CD8-positive, alpha-beta memory T cell (primary cell): Measurements from ENCODE around the gene GCK. TPM values are rescaled to one million over a fixed set of nuclear protein-coding genes. Genes with fewer than 3 reads are reported as not detected.

ENCODE experiments used
- CTCF ChIA-PET: fragments of 350-600 bp; sonication (Branson Sonifier 250); formaldehyde crosslinking; loops from one replicate; lab custom pipeline; 2021; ENCODE audit warnings: antibody characterized with exemption; lab: Charles Lee
- POLR2A ChIA-PET: fragments of 350-600 bp; sonication (Branson Sonifier 250); formaldehyde crosslinking; loops from one replicate; lab custom pipeline; 2021; ENCODE audit warnings: antibody characterized with exemption; lab: Charles Lee
- DNase-seq, 5 donors: peaks; one replicate each; pipeline versions ENCODE4 v3.0.0 to v3.0.0-alpha.2; 2020 to 2022; ENCODE audit warnings: mixed read lengths in 1 of 5
- H3K27ac ChIP-seq: one replicate; pipeline ENCODE4 v1.7.0; 2013; ENCODE audit warnings: low read depth, mild to moderate bottlenecking, low read length, moderate library complexity
- H3K27me3 ChIP-seq: 2 replicates; pipeline ENCODE4 v1.7.0; 2013; ENCODE audit warnings: low read length, mild to moderate bottlenecking; ENCODE audit not compliant: insufficient read depth, poor library complexity, severe bottlenecking
- H3K36me3 ChIP-seq: 2 replicates; pipeline ENCODE4 v1.7.0; 2013; ENCODE audit warnings: mild to moderate bottlenecking, low read length, moderate library complexity; ENCODE audit not compliant: insufficient read depth
- H3K4me1 ChIP-seq: 2 replicates; pipeline ENCODE4 v1.7.0; 2013; ENCODE audit warnings: mild to moderate bottlenecking, low read length, moderate library complexity; ENCODE audit not compliant: insufficient read depth
- H3K4me3 ChIP-seq: 2 replicates; pipeline ENCODE4 v1.7.0; 2013; ENCODE audit warnings: mild to moderate bottlenecking, low read length
- H3K9me3 ChIP-seq: 2 replicates; pipeline ENCODE4 v1.7.0; 2013; ENCODE audit warnings: mild to moderate bottlenecking, low read length
- H3K27ac Mint-ChIP-seq, 8 donors: one replicate each; pipeline ENCODE4 v1.8.0; 2020 to 2021; ENCODE audit warnings: mixed read lengths in 8 of 8, mild to moderate bottlenecking in 6 of 8, inconsistent platforms in 3 of 8, moderate library complexity in 3 of 8
- H3K27me3 Mint-ChIP-seq, 2 donors: one replicate each; pipeline ENCODE4 v1.8.0; 2020 to 2021; ENCODE audit warnings: mixed read lengths in 2 of 2, mild to moderate bottlenecking in 1 of 2, moderate library complexity in 1 of 2
- H3K36me3 Mint-ChIP-seq, 3 donors: one replicate each; pipeline ENCODE4 v1.8.0; 2020 to 2021; ENCODE audit warnings: mixed read lengths in 3 of 3, inconsistent platforms in 1 of 3, mild to moderate bottlenecking in 1 of 3
- H3K4me1 Mint-ChIP-seq, 3 donors: one replicate each; pipeline ENCODE4 v1.8.0; 2020 to 2021; ENCODE audit warnings: mixed read lengths in 3 of 3, inconsistent platforms in 1 of 3, mild to moderate bottlenecking in 1 of 3
- H3K4me3 Mint-ChIP-seq, 7 donors: one replicate each; pipeline ENCODE4 v1.8.0; 2020 to 2021; ENCODE audit warnings: mixed read lengths in 7 of 7, mild to moderate bottlenecking in 6 of 7, moderate library complexity in 4 of 7, inconsistent platforms in 2 of 7
- H3K9me3 Mint-ChIP-seq, 5 donors: one replicate each; pipeline ENCODE4 v1.8.0; 2020 to 2022; ENCODE audit warnings: mixed read lengths in 5 of 5, mild to moderate bottlenecking in 3 of 5, moderate library complexity in 2 of 5, inconsistent platforms in 1 of 5
- polyA plus RNA-seq: library from polyadenylated mRNA; unstranded; fragments of 300-500 nt; fragmentation: Illumina TruSeq; gene quantifications from one replicate; pipeline ENCODE4 v1.2.3, GENCODE V29; 2021
- total RNA-seq, 2 experiments: library from RNA; stranded (reverse); gene quantifications; one replicate each; pipeline ENCODE4 v1.2.3, GENCODE V29; 2021

The GCK gene
- total and polyA plus RNA-seq, 3 experiments from 2014 or later = 0.46 to 1.8 (median 1.0) TPM

DNA sequence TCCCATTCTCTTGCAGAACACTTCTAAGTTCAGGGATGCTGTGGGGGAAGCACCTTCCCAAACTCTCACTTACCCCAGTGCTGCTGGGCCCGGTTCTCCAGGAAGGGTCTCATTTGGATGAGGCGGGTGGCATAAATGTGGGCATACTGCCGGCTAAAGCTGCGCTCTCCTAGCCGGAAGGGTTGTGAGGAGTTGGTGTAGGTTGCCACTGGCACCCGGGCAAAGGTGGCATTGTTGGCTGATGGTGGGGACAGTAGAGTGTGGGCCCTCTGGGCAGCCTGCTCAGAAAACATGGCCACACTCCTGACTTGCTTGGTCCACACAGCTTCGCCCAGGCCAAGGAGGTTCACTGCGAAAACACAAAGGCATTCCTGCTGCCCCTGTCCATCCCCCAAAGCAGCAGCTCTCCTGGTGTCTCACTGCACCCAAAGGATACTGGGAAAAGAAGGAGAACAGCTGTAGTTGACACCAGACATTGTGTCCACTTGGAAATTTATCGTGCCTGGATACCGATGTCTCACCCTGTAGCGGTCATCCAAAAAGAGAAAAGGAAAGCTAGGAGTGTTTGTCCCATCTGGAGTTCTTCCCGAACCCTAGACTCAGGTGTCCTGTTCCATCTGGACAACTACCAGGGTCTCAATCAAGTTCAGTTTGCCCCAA lies 67.3 kb downstream of the GCK start:
- peak overlapping the region in 3 of 8 donors; percentile 7 to 88 (median 86) for H3K27ac Mint-ChIP-seq
- CTCF ChIA-PET = interaction anchor here (1.0 kb wide), 1 partner anchor 40 kb away, joined by 3 read pairs; no protein-coding TSS in a partner anchor
- POLR2A ChIA-PET = interaction anchor here (2.0 kb wide), 1 partner anchor 41 kb away, joined by 6 read pairs; no protein-coding TSS in a partner anchor

GRCh38 chr7:44120395-44120794 lies 68.8 kb downstream of the GCK start:
- ChIA-PET POLR2A (no interaction called here), CTCF (no interaction called here)
- Histone ChIP-seq H3K27me3 (no peaks in the 10 kb centered on the region), H3K4me3 (no peak overlapping the region), H3K36me3 (no peaks in the 10 kb centered on the region), H3K4me1 (peaks cover 15% of the 10 kb centered on the region), H3K27ac (no peak overlapping the region), H3K9me3 (no peaks in the 10 kb centered on the region)
- Mint-ChIP-seq H3K4me1 (peaks cover 20 to 56% (median 28%) of the 10 kb centered on the region in 3 donors), H3K4me3 (no peak overlapping the region), H3K9me3 (no peaks in the 10 kb centered on the region), H3K27ac (peak overlapping the region in 3 of 8 donors; percentile 39 to 73 (median 60)), H3K27me3 (no peaks in the 10 kb centered on the region), H3K36me3 (peaks cover 0 to 64% (median 4%) of the 10 kb centered on the region in 3 donors)
- no peak for DNase-seq

More for the DNA sequence above, 67.3 kb downstream of the GCK start:
- H3K27ac ChIP-seq = no peak overlapping the region
- no peaks in the 10 kb centered on the region for H3K9me3 ChIP-seq
- no peaks in the 10 kb centered on the region for H3K36me3 ChIP-seq
- DNase-seq = no peak
- no peaks in the 10 kb centered on the region for H3K9me3 Mint-ChIP-seq
- H3K4me1 Mint-ChIP-seq = peaks cover 20 to 56% (median 28%) of the 10 kb centered on the region in 3 donors
- H3K36me3 Mint-ChIP-seq = peaks cover 0 to 50% (median 2%) of the 10 kb centered on the region in 3 donors
- H3K27me3 ChIP-seq = no peaks in the 10 kb centered on the region
- no peaks in the 10 kb centered on the region for H3K27me3 Mint-ChIP-seq
- H3K4me3 Mint-ChIP-seq = peak overlapping the region in 4 of 7 donors; percentile 1 to 96 (median 94)
- H3K4me1 ChIP-seq = peaks cover 15% of the 10 kb centered on the region
- H3K4me3 ChIP-seq = peak overlapping the region; percentile 6

GRCh38 chr7:44119829-44120380 lies 69.3 kb downstream of the GCK start:
- no peak overlapping the region for H3K4me3 ChIP-seq
- DNase-seq = no peak
- Mint-ChIP-seq H3K4me1 (peaks cover 20 to 56% (median 28%) of the 10 kb centered on the region in 3 donors), H3K27me3 (no peaks in the 10 kb centered on the region), H3K9me3 (no peaks in the 10 kb centered on the region), H3K36me3 (peaks cover 0 to 69% (median 4%) of the 10 kb centered on the region in 3 donors), H3K4me3 (peak overlapping the region in 1 of 7 donors; percentile 8), H3K27ac (peak overlapping the region in 2 of 8 donors; percentile 52 to 73)
- no peaks in the 10 kb centered on the region for H3K27me3 ChIP-seq
- no peaks in the 10 kb centered on the region for H3K36me3 ChIP-seq
- ChIA-PET CTCF (no interaction called here), POLR2A (no interaction called here)
- H3K27ac ChIP-seq = no peak overlapping the region
- H3K9me3 ChIP-seq = no peaks in the 10 kb centered on the region
- peaks cover 15% of the 10 kb centered on the region for H3K4me1 ChIP-seq

DNA sequence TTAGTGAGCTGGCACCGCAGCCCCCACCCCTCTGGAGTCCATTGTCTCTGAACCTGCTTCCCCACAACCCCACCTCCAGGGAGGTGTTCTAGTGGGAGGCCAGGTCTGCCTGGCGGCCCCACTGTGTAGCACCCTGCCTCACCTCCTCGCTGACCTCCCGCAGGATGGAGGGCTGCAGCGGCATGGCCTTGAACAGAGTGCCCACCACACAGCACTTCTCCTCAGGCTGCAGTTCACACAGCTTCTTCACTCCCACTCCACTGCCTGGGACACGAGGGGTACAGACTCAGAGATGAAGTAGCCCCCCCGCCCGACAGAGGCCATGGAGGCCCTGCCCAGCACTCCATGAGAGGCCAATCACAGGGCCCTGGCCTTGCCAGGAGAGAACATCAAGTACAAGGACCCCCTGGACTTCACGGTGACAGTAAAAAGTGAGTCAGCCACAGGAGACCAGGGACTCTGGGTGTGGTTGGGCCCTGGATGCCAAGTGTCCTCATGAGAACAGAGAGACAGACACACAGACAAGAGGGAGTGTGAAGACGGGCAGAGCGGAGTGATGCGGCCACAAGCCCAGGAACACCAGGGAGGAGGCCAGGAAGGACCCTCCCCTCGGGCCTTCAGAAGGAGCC lies 71.3 kb downstream of the GCK start:
- H3K4me1 ChIP-seq = peaks cover 9% of the 10 kb centered on the region
- ChIA-PET POLR2A (no interaction called here), CTCF (no interaction called here)
- H3K27me3 ChIP-seq = no peaks in the 10 kb centered on the region
- H3K27ac ChIP-seq = no peak overlapping the region
- Mint-ChIP-seq H3K36me3 (peaks cover 0 to 75% (median 6%) of the 10 kb centered on the region in 3 donors), H3K4me3 (no peak overlapping the region), H3K9me3 (no peaks in the 10 kb centered on the region), H3K27ac (peak overlapping the region in 1 of 8 donors; percentile 66), H3K27me3 (no peaks in the 10 kb centered on the region), H3K4me1 (peaks cover 16 to 43% (median 21%) of the 10 kb centered on the region in 3 donors)
- DNase-seq = no peak
- H3K9me3 ChIP-seq = no peaks in the 10 kb centered on the region
- peaks cover 4% of the 10 kb centered on the region for H3K36me3 ChIP-seq
- no peak overlapping the region for H3K4me3 ChIP-seq

DNA sequence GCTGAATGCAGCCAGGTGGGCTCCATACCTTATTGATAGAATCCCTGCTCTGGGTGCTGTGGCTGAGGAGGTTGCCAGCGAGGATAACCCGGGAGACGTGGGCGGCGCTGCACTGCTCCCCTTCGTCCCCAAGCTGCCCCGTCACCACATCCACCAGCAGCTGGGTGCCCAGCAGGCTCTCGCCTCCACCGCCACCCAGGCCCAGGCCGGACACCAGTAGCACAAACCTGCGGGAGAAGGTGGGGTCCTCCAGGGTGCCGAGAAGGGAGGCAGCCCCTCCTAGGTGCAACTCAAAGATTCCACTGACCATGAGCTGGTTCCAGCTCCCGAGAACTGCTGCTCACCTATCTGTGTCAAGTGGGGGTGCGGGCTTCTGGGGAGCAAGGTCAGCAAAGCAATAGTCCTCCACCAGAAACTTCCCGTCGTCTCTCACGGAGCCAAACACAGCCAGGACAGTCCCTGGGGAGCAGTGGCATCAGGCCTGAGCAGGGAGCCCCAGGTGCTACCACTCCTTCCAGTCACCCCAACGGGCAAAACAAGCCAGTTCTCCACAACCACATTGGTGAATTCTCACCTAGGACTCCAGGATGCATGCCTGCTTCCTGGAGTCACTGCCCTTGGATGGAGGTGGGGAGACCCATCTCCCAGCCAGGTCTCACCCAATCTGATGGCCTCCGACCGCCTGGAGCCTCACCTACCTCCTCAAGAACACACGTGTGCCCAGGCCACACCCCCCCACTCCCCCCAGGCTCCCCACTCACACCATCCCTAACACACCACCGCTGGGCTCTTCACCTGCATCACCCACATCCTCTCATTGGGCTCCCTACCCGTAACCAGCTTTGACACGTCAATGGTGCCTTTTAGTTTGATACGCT lies 72.2 kb downstream of the GCK start:
- H3K27me3 Mint-ChIP-seq = no peaks in the 10 kb centered on the region
- peaks cover under 1% of the 10 kb centered on the region for H3K4me1 ChIP-seq
- ChIA-PET CTCF (interaction anchor here (1.1 kb wide), 1 partner anchor 12 kb away, joined by 3 read pairs; no protein-coding TSS in a partner anchor), POLR2A (no interaction called here)
- H3K4me3 ChIP-seq = no peak overlapping the region
- no peaks in the 10 kb centered on the region for H3K9me3 ChIP-seq
- H3K27ac Mint-ChIP-seq = peak overlapping the region in 1 of 8 donors; percentile 66
- H3K36me3 ChIP-seq = peaks cover 4% of the 10 kb centered on the region
- no peak overlapping the region for H3K27ac ChIP-seq
- peaks cover 0 to 72% (median 6%) of the 10 kb centered on the region in 3 donors for H3K36me3 Mint-ChIP-seq
- no peak overlapping the region for H3K4me3 Mint-ChIP-seq
- H3K27me3 ChIP-seq = no peaks in the 10 kb centered on the region
- no peaks in the 10 kb centered on the region for H3K9me3 Mint-ChIP-seq
- no peak for DNase-seq
- H3K4me1 Mint-ChIP-seq = peaks cover 8 to 35% (median 12%) of the 10 kb centered on the region in 3 donors

DNA sequence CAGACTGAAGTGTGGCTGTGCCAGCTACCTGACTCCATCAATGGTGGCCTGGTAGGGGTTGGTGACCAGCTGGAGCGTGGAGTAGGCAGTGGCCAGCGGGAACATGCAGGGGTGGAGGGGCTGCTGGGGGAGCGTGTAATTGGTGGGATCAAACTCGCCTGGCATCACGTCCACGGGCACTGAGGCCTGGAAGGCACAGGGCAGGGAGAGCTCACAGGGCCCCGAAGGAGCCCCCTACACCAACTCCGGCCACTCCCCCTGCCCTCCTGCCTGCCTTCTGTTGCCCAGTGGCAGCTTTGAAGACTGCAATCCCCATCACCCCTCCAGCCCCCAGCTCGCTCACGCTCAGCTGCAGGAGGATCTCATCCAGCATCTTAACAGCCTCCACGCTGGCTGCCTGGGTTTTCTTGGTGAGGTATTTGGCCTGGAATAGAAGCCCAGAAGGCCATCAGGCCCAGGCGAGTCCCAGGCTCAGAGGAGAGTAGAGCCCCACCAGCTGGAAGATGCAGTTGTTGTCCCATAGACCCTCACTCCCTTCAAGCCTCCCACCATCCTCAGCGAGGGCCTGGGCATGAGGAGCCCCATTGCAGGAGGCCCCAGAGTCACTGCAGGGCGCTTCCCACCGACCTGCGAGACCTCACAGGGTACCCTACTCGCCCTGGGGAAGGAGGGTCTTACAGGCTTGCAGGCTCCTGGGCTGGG lies 73.0 kb downstream of the GCK start:
- ChIA-PET POLR2A (no interaction called here), CTCF (interaction anchor here (1.1 kb wide), 1 partner anchor 13 kb away, joined by 3 read pairs; no protein-coding TSS in a partner anchor)
- DNase-seq = no peak
- Mint-ChIP-seq H3K36me3 (peaks cover 0 to 72% (median 6%) of the 10 kb centered on the region in 3 donors), H3K4me3 (no peak overlapping the region), H3K9me3 (no peaks in the 10 kb centered on the region), H3K27me3 (no peaks in the 10 kb centered on the region), H3K4me1 (peaks cover 8 to 28% (median 12%) of the 10 kb centered on the region in 3 donors), H3K27ac (no peak overlapping the region)
- no peak overlapping the region for H3K4me3 ChIP-seq
- no peaks in the 10 kb centered on the region for H3K4me1 ChIP-seq
- no peaks in the 10 kb centered on the region for H3K9me3 ChIP-seq
- H3K27ac ChIP-seq = no peak overlapping the region
- no peaks in the 10 kb centered on the region for H3K27me3 ChIP-seq
- H3K36me3 ChIP-seq = peaks cover 4% of the 10 kb centered on the region

GRCh38 chr7:44114586-44115310 lies 74.5 kb downstream of the GCK start:
- no peaks in the 10 kb centered on the region for H3K4me1 ChIP-seq
- H3K9me3 ChIP-seq = no peaks in the 10 kb centered on the region
- peaks cover 4% of the 10 kb centered on the region for H3K36me3 ChIP-seq
- Mint-ChIP-seq H3K27ac (no peak overlapping the region), H3K27me3 (no peaks in the 10 kb centered on the region), H3K36me3 (peaks cover 0 to 57% (median 5%) of the 10 kb centered on the region in 3 donors), H3K4me3 (no peak overlapping the region), H3K9me3 (no peaks in the 10 kb centered on the region), H3K4me1 (peaks cover 1 to 13% (median 2%) of the 10 kb centered on the region in 3 donors)
- no peak overlapping the region for H3K27ac ChIP-seq
- H3K27me3 ChIP-seq = no peaks in the 10 kb centered on the region
- ChIA-PET POLR2A (no interaction called here), CTCF (no interaction called here)
- no peak overlapping the region for H3K4me3 ChIP-seq
- DNase-seq = no peak
